HCT116 (cell line): ENCODE data around the gene BRSK1. TPM values are rescaled to one million over a fixed set of nuclear protein-coding genes. Genes with fewer than 3 reads are reported as not detected.

Source experiments
- ATAC-seq: fragments of 200-7000 bp; cut with Tn5 transposase; 2 replicates; pipeline ENCODE4 v1.9.1; 2020; ENCODE audit warnings: mild to moderate bottlenecking, moderate library complexity
- BruUV-seq: library from RNA; stranded (reverse); fragments of 400-500 nt; replicated peaks from 2 replicates; lab custom pipeline; 2021; lab: Mats Ljungman, UMichigan
- CTCF ChIA-PET: fragments of 300-600 bp; sonication (Branson Sonifier 250); formaldehyde crosslinking; loops from one replicate; lab custom pipeline; 2021; ENCODE audit warnings: antibody characterized with exemption; lab: Charles Lee
- POLR2A ChIA-PET: fragments of 300-600, 350-600 bp; sonication (Branson Sonifier 250); formaldehyde crosslinking; loops from one replicate; lab custom pipeline; 2021; ENCODE audit warnings: antibody characterized with exemption; lab: Charles Lee
- RAD21 ChIA-PET, 2 experiments: fragments of 300-600 bp; sonication (Branson Sonifier 250); formaldehyde crosslinking; loops; one replicate each; lab custom pipeline; 2023; ENCODE audit warnings: low total read pairs in 2 of 2; ENCODE audit not compliant: uncharacterized antibody in 2 of 2, unreplicated experiment in 2 of 2, low non-redundant PET in 1 of 2; lab: Charles Lee
- DNase-seq: peaks from one replicate; pipeline ENCODE4 v3.0.0-alpha.2; 2010; ENCODE audit warnings: low read depth, low spot score
- H2AFZ ChIP-seq: fragments of 200-600 bp; shearing (Covaris generic), sonication (generic); 2 replicates; pipeline ENCODE4 v1.6.1; 2017; ENCODE audit warnings: low read depth, mixed run types, mixed read lengths, antibody characterized with exemption, low read length; ENCODE audit not compliant: poor library complexity, severe bottlenecking
- H3K27ac ChIP-seq: 2 replicates; pipeline ENCODE4 v1.5.1; 2012; ENCODE audit warnings: low read depth, low read length
- H3K27me3 ChIP-seq: fragments of 200-600 bp; sonication (generic); 2 replicates; pipeline ENCODE4 v1.6.1; 2016; ENCODE audit warnings: mixed run types, low read length, mixed read lengths; ENCODE audit not compliant: insufficient read depth
- H3K36me3 ChIP-seq, 2 experiments: fragments of 200-500 bp in 1 of 2; fragments of 200-600 bp in 1 of 2; sonication (Bioruptor generic) in 1 of 2; sonication (generic) in 1 of 2; 2 replicates each; pipeline versions ENCODE4 v1.5.1 to v1.6.1; 2014 to 2016; ENCODE audit warnings: low read length in 2 of 2, inconsistent platforms in 1 of 2, mixed read lengths in 1 of 2, mixed run types in 1 of 2; ENCODE audit not compliant: insufficient read depth in 2 of 2, control insufficient read depth in 1 of 2
- H3K4me1 ChIP-seq, 2 experiments: fragments of 200-600 bp in 1 of 2; sonication (generic) in 1 of 2; 2 replicates each; pipeline versions ENCODE4 v1.5.1 to v1.6.1; 2012 to 2017; ENCODE audit warnings: low read length in 2 of 2, inconsistent platforms in 1 of 2, mild to moderate bottlenecking in 1 of 2, mixed read lengths in 1 of 2, mixed run types in 1 of 2, moderate library complexity in 1 of 2; ENCODE audit not compliant: insufficient read depth in 2 of 2, control insufficient read depth in 1 of 2
- H3K4me2 ChIP-seq: fragments of 200-600 bp; sonication (generic); 2 replicates; pipeline ENCODE4 v1.6.1; 2017; ENCODE audit warnings: mixed run types, low read length, mixed read lengths
- H3K4me3 ChIP-seq, 2 experiments: fragments of 200-600 bp in 1 of 2; sonication (generic) in 1 of 2; replicated peaks in 1 of 2; 2 replicates each; pipeline ENCODE4 v1.5.1; 2011 to 2016; ENCODE audit warnings: low read length in 2 of 2, control low read depth in 1 of 2, low read depth in 1 of 2, mild to moderate bottlenecking in 1 of 2, mixed read lengths in 1 of 2, mixed run types in 1 of 2
- H3K79me2 ChIP-seq: fragments of 200-600 bp; sonication (generic); 2 replicates; pipeline ENCODE4 v1.6.1; 2017; ENCODE audit warnings: mild to moderate bottlenecking, mixed run types, low read length, moderate library complexity, mixed read lengths; ENCODE audit not compliant: insufficient read depth
- H3K9ac ChIP-seq: fragments of 200-600 bp; sonication (generic); 2 replicates; pipeline ENCODE4 v1.6.1; 2016; ENCODE audit warnings: low read length, mixed read lengths
- H3K9me2 ChIP-seq: fragments of 200-600 bp; sonication (generic), shearing (Covaris generic); 2 replicates; pipeline ENCODE4 v1.6.1; 2017; ENCODE audit warnings: mixed run types, mild to moderate bottlenecking, moderate library complexity; ENCODE audit not compliant: insufficient read depth
- H3K9me3 ChIP-seq, 2 experiments: fragments of 200-500 bp in 1 of 2; fragments of 200-600 bp in 1 of 2; sonication (Bioruptor generic) in 1 of 2; sonication (generic) in 1 of 2; 2 replicates each; pipeline ENCODE4 v1.6.1; 2014 to 2017; ENCODE audit warnings: low read length in 2 of 2, mixed read lengths in 2 of 2, inconsistent platforms in 1 of 2, low read depth in 1 of 2, mild to moderate bottlenecking in 1 of 2, mixed run types in 1 of 2, moderate library complexity in 1 of 2; ENCODE audit not compliant: control insufficient read depth in 1 of 2, insufficient read depth in 1 of 2
- H4K20me1 ChIP-seq: fragments of 200-600 bp; sonication (generic), shearing (Covaris generic); 2 replicates; pipeline ENCODE4 v1.6.1; 2017; ENCODE audit warnings: mixed run types, mild to moderate bottlenecking, moderate library complexity; ENCODE audit not compliant: insufficient read depth
- CEBPB ChIP-seq: IDR thresholded peaks from 2 replicates; pipeline ENCODE4 v1.6.1; 2012; ENCODE audit warnings: low read depth
- CTCF ChIP-seq, 3 experiments: fragments of 200-600 bp in 1 of 3; sonication (generic) in 1 of 3; IDR thresholded peaks in 2 of 3; conservative IDR thresholded peaks in 1 of 3; 2 replicates each; pipeline ENCODE4 v1.5.1; 2012 to 2017; ENCODE audit warnings: low read depth in 2 of 3, low read length in 2 of 3, antibody characterized with exemption in 1 of 3, borderline replicate concordance in 1 of 3, control low read depth in 1 of 3, mild to moderate bottlenecking in 1 of 3, mixed read lengths in 1 of 3, mixed run types in 1 of 3, moderate library complexity in 1 of 3; ENCODE audit not compliant: insufficient read depth in 1 of 3
- EGR1 ChIP-seq: IDR thresholded peaks from 2 replicates; pipeline ENCODE4 v1.6.1; 2012; ENCODE audit warnings: low read depth
- ELF1 ChIP-seq: IDR thresholded peaks from 2 replicates; pipeline ENCODE4 v1.6.1; 2012; ENCODE audit warnings: low read depth, borderline replicate concordance
- EZH2phosphoT487 ChIP-seq: fragments of 200-600 bp; IDR thresholded peaks from 2 replicates; pipeline ENCODE4 v1.6.1; 2018; ENCODE audit warnings: antibody characterized with exemption, borderline replicate concordance
- FOSL1 ChIP-seq: IDR thresholded peaks from 2 replicates; pipeline ENCODE4 v1.6.1; 2012; ENCODE audit warnings: low read depth
- POLR2A ChIP-seq: IDR thresholded peaks from 2 replicates; pipeline ENCODE4 v1.7.0; 2011; ENCODE audit warnings: borderline replicate concordance; ENCODE audit not compliant: insufficient read depth, insufficient read length; ENCODE audit errors: extremely low read depth
- POLR2AphosphoS5 ChIP-seq: IDR thresholded peaks from 2 replicates; pipeline ENCODE4 v1.6.1; 2011; ENCODE audit warnings: mild to moderate bottlenecking, low read depth, low read length, moderate library complexity
- RAD21 ChIP-seq: IDR thresholded peaks from 2 replicates; pipeline ENCODE4 v1.6.1; 2012; ENCODE audit warnings: low read depth, mild to moderate bottlenecking
- REST ChIP-seq: IDR thresholded peaks from 2 replicates; pipeline ENCODE4 v1.6.1; 2012; ENCODE audit warnings: low read depth
- SP1 ChIP-seq: IDR thresholded peaks from 2 replicates; pipeline ENCODE4 v1.6.1; 2012; ENCODE audit warnings: low read depth
- SRF ChIP-seq: IDR thresholded peaks from 2 replicates; pipeline ENCODE4 v1.6.1; 2012; ENCODE audit warnings: low read depth
- TCF7L2 ChIP-seq: IDR thresholded peaks from 2 replicates; pipeline ENCODE4 v1.7.0; 2011; ENCODE audit warnings: borderline replicate concordance, inconsistent platforms; ENCODE audit not compliant: insufficient read depth, insufficient read length; ENCODE audit errors: extremely low read depth
- ZNF274 ChIP-seq: fragments of 200-500 bp; sonication (Bioruptor generic); IDR thresholded peaks from 2 replicates; pipeline ENCODE4 v1.6.1; 2014; ENCODE audit warnings: mild to moderate bottlenecking, low read depth, low read length, inconsistent platforms
- intact Hi-C: fragments of 100-400 bp; cut with micrococcal nuclease; formaldehyde crosslinking; loops from 2 replicates; pipeline ENCODE4 v1.10.0; 2022
- total RNA-seq: library from RNA; stranded (reverse); gene quantifications from one replicate; pipeline ENCODE4 v1.2.1, GENCODE V29; 2021; ENCODE audit not compliant: unreplicated experiment

Gene BRSK1
- total RNA-seq, 1 experiment from 2014 or later = 33.3 TPM

- Histone ChIP-seq H4K20me1 (no peaks in the 10 kb centered on the region), H3K4me2 (no peak overlapping the region), H3K9me2 (no peaks in the 10 kb centered on the region), H3K4me1 (no peaks in the 10 kb centered on the region), H3K9ac (no peak overlapping the region), H2AFZ (no peak overlapping the region), H3K4me3 (no peak overlapping the region), H3K36me3 (peaks cover 32 to 40% of the 10 kb centered on the region in 2 experiments), H3K27ac (no peak overlapping the region), H3K79me2 (peaks cover 36% of the 10 kb centered on the region), H3K9me3 (no peaks in the 10 kb centered on the region), H3K27me3 (no peaks in the 10 kb centered on the region)
- ChIA-PET POLR2A (no interaction called here), CTCF (no interaction called here), RAD21 (no interaction called here)
- ATAC-seq (no peak), DNase-seq (no peak)
- TF ChIP-seq ELF1 (no peak), SP1 (no peak)
- BruUV-seq = no TSS peak
- intact Hi-C loops = no loop called here
Measured at GRCh38 chr19:55244004-55244680, 39.7 kb upstream of the BRSK1 start.

- Histone ChIP-seq H4K20me1 (no peaks in the 10 kb centered on the region), H3K9ac (no peak overlapping the region), H3K4me1 (no peaks in the 10 kb centered on the region), H3K27me3 (no peaks in the 10 kb centered on the region), H3K9me3 (no peaks in the 10 kb centered on the region), H3K36me3 (peaks cover 26 to 37% of the 10 kb centered on the region in 2 experiments), H3K27ac (no peak overlapping the region), H3K9me2 (no peaks in the 10 kb centered on the region), H3K79me2 (peaks cover 47% of the 10 kb centered on the region), H3K4me3 (no peak overlapping the region), H2AFZ (no peak overlapping the region), H3K4me2 (no peak overlapping the region)
- intact Hi-C loops = no loop called here
- ChIA-PET POLR2A (no interaction called here), CTCF (interaction anchor here (0.9 kb wide), 1 partner anchor 14 kb away, joined by 3 read pairs; no protein-coding TSS in a partner anchor), RAD21 (no interaction called here)
- DNase-seq (no peak), ATAC-seq (no peak)
- no TSS peak for BruUV-seq
- TF ChIP-seq SRF (no peak), EGR1 (no peak), REST (no peak), EZH2phosphoT487 (no peak), CEBPB (no peak), POLR2AphosphoS5 (no peak), CTCF (IDR thresholded peaks at IDR 0.05 in 2 of 3, conservative IDR thresholded peaks at IDR 0.05 in 1 of 3; ENCODE audit: borderline replicate concordance in 1 of 3, insufficient read depth in 1 of 3, low read depth in 2 of 3, low read length in 2 of 3) (no peak), FOSL1 (no peak), POLR2A (no peak), ZNF274 (no peak), RAD21 (no peak), ELF1 (no peak), TCF7L2 (no peak)
Measured at GRCh38 chr19:55245236-55245904, 38.4 kb upstream of the BRSK1 start.
